Epithelial cell of esophagus (primary cell): ENCODE data around the gene TPD52L1.
"Not testable (repeated sequence)": the region's sequence is repeated elsewhere in the genome, so short reads cannot be mapped to it uniquely, and the experiment has no call there.

ENCODE experiments used
- DNase-seq: peaks from one replicate; pipeline ENCODE4 v3.0.0; 2010; ENCODE audit warnings: low read depth
- H3K4me3 ChIP-seq: 2 replicates; pipeline ENCODE4 v1.5.1; 2011; ENCODE audit warnings: mild to moderate bottlenecking, low read length, control low read depth
- TF ChIP-seq, protein P1 (sequence below): IDR thresholded peaks from 2 replicates; pipeline ENCODE4 v1.5.1; 2011; ENCODE audit warnings: low read depth, mild to moderate bottlenecking, low read length, control low read depth, inconsistent platforms; ENCODE audit not compliant: insufficient read depth; ENCODE audit errors: missing control alignments

Gene TPD52L1

DNA sequence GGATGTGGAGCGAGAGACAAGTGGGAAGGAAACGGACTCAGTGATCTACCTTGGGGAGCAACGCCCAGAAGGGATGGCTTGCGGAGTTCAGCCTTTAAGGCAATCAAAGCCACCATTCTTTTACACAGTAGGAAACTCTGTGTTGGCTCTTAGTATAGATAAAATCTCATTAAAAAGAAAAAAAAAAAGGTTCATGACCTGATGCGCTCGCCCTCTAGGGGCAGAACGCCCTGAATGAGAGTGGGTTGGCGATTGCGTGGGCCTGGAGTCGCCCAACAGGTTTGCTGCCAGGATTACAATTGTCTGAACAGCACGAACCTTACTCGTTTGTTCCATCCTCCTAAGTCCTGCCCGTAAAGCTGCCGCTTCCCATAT lies 1.2 kb downstream of the TPD52L1 start:
- TF ChIP-seq, protein P1, sequence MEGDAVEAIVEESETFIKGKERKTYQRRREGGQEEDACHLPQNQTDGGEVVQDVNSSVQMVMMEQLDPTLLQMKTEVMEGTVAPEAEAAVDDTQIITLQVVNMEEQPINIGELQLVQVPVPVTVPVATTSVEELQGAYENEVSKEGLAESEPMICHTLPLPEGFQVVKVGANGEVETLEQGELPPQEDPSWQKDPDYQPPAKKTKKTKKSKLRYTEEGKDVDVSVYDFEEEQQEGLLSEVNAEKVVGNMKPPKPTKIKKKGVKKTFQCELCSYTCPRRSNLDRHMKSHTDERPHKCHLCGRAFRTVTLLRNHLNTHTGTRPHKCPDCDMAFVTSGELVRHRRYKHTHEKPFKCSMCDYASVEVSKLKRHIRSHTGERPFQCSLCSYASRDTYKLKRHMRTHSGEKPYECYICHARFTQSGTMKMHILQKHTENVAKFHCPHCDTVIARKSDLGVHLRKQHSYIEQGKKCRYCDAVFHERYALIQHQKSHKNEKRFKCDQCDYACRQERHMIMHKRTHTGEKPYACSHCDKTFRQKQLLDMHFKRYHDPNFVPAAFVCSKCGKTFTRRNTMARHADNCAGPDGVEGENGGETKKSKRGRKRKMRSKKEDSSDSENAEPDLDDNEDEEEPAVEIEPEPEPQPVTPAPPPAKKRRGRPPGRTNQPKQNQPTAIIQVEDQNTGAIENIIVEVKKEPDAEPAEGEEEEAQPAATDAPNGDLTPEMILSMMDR, result peak; percentile 58
- DNase-seq, result peak; percentile 80
- H3K4me3 ChIP-seq, result peak overlapping the region; percentile 89

DNA sequence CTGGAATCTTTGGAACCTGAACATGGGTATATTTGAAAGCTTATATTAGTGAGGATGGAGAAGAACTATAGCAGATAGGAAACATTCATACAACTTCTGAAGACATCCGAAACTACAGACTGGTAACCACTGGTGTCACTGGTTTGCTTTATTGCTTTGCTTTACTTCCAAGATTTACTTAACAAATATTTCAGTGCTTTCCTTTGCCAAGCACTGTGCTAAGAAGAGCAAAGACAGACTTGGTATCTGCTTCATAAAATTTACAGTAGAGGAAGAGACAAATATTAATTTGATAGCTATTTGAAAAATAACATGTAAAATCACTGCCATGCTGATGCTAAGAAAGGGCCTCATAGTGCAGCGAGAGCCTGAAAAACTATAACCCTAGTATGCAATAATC lies 1.8 kb downstream of the TPD52L1 start:
- H3K4me3 ChIP-seq, result peak overlapping the region; percentile 89
- TF ChIP-seq, protein P1, result no peak
- no peak for DNase-seq

GRCh38 chr6:125156496-125156895 lies 2.9 kb downstream of the TPD52L1 start:
- TF ChIP-seq, protein P1, result no peak
- H3K4me3 ChIP-seq, result no peak overlapping the region
- DNase-seq, result no peak

DNA sequence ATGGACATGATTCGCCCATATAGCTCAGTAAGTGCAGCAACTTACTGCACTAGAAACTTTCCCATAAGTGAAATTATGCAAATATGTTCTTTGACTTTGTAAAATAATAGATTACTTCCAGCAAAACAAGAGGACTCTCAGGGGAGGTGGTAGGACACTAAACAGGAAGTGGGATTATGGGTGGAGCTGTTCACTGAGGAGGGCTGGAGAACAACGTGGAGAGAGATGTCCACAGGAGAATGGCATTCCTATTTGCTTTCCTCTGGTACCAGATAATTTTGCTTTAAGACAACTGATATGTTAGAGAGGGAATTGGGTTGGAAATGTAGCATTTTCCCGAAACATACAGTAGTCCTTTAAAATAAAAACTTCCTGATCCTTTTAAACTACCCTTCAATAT lies 3.7 kb downstream of the TPD52L1 start:
- no peak for DNase-seq
- TF ChIP-seq, protein P1, result no peak

GRCh38 chr6:125157725-125158124 lies 4.2 kb downstream of the TPD52L1 start:
- TF ChIP-seq, protein P1, result no peak
- H3K4me3 ChIP-seq, result no peak overlapping the region
- DNase-seq, result no peak

More for the DNA sequence above, 3.7 kb downstream of the TPD52L1 start:
- H3K4me3 ChIP-seq, result no peak overlapping the region

DNA sequence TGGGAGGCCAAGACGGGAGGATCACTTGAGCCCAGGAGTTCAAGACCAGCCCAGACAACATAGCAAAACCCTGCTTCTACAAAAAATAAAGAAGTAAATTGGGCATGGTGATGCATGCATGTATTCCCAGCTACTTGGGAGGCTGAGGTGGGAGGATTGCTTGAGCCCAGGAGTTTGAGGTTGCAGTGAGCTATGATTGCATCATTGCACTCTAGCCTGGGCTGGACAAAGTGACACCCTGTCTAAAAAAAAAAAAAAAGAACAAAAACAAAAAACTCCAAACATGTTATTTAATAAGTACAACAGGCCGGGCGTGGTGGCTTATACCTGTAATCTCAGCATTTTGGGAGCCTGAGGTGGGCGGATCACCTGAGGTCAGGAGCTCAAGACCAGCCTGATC lies 9.8 kb downstream of the TPD52L1 start:
- not testable (repeated sequence) for H3K4me3 ChIP-seq, DNase-seq

GRCh38 chr6:125163811-125164210 lies 10.2 kb downstream of the TPD52L1 start:
- TF ChIP-seq, protein P1, result no peak
- peak; percentile 26 for DNase-seq
- no peak overlapping the region for H3K4me3 ChIP-seq
